CD1c-positive myeloid dendritic cell (primary cell): ENCODE measurements around the gene VAMP2.
"Not testable (repeated sequence)": the region's sequence is repeated elsewhere in the genome, so short reads cannot be mapped to it uniquely, and the experiment has no call there.

Experiments
- DNase-seq: peaks from one replicate; pipeline ENCODE4 v3.0.0-alpha.2; 2016; ENCODE audit errors: extremely low spot score

Gene VAMP2

DNA sequence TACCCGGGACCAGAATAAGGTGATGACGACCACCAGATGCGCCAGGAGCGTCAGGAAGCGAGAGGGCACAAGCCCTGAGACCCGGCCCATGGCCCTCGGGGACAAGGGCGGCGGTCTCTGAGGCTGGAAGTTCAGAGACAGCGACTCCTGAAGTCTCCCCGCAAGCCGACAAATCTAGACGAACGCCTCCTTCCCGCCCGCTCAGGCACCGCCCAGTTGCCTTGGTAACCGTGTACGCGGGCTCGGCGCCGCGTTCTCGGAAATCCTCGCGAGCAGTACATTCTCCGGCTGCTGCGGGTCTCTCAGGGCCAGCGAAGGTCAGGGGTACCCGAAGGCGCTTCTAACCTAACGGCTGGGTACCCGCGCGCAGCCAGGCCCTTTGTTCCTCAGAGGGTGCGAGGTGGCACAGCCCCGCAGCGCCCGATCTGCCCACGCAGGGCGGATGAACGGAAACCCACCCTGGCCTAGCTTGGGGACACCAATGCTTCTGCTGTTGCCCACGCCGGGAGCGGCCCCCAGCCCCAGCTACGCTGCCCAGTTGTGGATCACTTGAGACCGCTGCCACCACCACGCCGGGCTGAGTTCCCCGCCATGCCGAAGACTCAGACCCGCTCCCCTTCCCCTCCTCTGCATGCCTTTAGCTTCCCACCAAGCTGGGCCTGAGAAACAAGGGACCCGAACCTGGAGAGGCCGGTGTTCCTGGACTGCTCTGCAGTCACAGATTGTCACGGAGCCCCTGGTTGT lies 13.6 kb upstream of the VAMP2 start, which contains the start of gene TMEM107:
TSS of gene TMEM107 (minus strand) at position 184 of the 744 bp plus-strand sequence. CDS start at position 90, 94 bp downstream.
- peak; percentile 93 for DNase-seq

DNA sequence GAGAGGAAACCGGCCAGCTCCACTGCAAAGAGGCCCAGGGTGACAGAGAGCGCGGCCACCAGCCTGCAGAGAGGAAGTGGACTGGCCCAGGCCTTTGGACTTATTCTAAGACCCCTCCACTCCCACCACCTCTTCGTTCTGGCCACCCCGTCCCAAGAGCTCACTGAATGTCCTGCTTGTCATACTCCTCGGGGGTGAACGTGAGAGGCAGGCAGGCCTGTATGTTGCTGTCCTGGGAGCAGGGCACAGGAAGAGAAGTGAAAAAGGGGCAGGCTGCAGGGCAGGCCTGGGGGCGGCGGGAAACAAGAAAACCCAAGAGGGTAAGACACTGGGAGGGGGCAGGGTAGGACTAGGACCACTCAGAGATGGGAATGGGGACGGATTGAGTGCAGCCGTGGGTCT lies 13.0 kb upstream of the VAMP2 start:
- no peak for DNase-seq

DNA sequence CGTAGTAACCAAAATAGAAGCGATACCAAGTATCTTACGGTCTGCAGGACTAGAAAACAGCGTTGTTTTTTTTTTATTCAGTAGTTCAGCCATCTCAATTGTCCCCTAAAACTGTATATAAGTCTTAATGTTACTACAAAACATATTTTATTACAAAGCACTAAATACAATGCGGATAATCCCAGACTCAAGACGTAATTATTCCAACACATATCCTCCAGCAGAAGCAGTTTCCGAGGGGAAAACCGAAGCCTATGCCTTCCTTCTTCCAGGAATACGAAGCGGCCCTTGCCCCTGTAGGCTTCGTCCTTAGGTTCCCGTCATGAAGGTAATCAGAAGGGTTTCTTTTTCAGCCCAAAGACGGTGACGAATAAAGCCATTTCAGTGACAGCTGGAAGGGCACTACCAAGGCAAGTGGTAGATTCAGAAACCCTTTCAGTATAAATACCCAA lies 11.1 kb upstream of the VAMP2 start:
- DNase-seq: no peak

- peak; percentile 97 for DNase-seq
Observed at GRCh38 chr17:8173056-8173870, 10.5 kb upstream of the VAMP2 start.

DNA sequence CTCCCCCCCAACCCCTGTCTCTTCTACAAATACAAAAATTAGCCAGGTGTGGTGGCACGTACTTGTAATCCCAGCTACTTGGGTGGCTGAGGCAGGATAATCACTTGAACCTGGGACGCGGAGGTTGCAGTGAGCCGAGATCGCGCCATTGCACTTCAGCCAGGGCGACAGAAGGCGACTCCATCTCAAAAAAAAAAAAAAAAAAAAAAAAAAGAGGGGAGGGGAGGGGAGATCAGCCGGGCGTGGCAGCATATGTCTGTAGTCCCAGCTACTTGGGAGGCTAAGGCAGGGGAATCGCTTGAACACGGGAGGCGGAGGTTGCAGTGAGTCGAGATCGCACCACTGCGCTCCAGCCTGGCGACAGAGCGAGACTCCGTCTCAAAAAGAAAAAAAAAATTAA lies 7.4 kb upstream of the VAMP2 start:
- not testable (repeated sequence) for DNase-seq

DNA sequence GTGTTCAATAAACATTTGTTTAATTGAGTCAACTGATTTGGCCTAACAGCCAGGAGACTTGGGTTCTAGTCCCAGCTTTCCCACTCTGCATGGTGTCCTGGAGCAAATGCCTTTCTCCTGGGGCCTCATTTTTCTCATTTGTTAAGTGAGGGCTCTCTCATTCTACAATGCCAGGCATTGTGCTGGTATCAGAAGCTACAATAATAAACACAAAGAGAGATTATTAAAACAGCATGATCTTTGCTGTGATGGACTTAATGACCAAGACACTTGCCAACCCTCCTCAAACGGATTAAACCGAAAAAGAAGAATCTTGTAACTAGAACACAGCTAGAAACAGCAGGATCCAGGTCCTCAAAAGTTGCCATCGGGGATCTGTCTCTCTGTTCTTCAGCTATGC lies 4.8 kb upstream of the VAMP2 start:
- DNase-seq: no peak

DNA sequence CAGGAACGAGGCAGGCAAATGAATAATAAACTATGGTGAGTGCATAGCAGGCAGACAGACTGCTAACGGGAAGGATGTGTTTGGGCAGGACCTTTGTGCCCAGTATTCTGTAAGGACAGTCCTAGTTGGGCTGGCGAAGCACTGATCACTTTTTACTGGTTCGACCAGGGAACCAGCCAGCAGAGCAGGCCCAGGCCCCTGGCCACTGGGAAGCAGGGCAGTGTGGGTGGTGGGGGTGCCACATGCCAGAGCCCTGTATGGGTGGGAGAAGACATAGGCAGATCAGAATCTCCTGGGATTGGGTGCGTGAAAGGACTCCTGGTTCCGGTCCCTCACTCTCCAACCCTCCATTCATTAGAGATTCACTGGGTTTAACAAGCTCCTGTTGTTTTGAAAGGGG lies 4.0 kb upstream of the VAMP2 start:
- DNase-seq: no peak

DNA sequence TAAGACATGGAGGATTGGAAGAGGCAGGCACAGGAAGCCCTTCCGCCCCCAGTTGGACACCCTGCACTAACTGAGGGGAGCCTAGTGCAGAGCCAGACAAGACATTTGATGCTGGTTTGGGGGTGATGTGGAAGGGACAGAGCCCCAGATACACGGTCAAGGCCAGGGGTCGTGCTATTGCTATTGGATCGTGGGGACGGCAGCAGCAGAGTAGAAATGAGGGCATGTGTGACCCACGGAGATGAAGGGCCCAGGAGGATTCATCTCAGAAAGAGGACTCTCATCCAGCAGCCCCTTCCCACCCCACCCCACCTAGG lies 2.0 kb upstream of the VAMP2 start:
- no peak for DNase-seq

DNA sequence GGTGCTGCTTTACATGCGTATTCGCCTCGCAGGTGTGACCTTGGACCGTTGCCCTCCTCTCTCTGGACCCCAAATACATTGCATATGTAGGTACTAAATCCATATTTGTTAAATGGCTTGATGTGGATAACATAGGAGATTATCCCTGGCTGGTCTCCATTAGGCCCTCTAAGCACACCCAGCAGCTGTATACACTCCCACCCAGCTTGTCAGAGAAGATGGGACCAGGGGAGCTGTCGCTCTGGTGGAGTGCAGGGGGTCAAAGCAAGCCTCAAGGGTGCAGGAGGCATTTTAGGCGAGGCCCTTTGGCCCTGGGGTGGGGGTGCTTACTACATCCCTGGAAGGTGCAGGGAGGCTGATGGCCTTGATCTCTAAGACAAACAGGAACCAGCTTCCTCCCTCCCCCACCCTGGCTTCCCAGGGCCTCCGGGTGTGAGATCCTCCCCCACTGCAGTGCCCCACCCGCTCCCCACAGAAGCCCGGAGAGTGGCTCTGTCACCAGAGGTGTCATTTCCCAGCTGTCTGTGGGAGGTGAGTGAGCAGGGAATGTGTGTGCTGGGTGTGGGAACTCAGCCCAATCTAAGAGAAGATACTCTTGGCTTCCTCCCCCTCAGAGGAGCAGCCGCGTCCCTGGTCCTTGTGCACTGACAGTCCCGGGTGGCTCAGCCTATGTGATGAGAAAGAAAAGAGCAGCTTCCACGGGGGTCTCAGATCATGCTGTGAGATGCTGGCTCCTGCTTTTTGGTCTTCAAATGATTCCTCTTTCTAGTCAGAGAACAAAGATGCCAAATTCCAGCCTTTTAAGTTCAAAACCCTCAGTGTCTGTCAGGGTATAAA lies 1.4 kb upstream of the VAMP2 start:
- peak; percentile 89 for DNase-seq

DNA sequence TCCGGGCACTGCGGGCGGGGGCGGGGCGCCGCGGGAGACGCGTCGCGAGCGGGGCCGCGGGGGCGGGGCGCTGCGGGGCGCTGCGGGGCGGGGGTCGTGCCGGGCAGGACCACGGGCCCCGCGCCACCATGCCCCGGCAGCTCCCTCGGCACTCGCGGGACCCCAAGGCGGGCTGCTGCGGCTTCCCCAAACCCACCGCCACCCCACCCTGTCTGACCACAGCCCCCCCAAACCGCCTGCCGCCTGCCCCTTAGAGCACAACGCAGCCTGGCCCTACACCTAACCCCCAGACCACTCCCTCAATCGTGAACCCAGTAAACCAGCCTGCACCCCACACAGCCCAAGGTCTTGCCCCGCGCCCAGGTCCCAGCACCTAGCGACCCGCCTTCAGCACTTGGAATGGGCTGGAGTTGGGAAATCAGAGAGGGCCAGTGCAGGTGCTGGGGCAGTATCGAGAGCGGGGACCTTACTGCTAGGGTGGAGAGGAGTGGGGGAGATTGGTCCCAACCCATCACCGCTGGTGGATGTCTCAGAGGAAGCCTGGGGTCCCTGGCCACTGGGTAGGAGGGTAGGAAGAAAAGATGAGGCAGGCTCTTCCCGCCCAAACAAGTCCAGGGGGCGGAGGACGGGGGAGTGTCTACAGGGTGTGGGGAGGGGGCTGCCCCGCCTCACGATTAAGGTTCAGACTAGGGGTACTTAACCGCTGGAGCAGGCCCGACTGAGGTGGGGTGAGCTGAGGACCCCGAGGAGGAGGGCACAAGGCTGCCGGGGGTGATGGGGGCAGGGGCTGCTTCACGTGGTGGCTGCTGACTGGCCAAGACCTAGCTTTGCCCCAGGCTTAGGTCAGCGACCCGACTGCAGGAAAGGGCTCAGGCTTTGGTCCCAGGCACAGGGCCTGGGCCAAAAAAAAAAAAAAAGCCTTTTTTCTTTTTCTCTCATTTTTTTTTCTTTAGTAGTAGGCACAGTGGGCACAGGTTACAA lies 539 bp upstream of the VAMP2 start:
- no peak for DNase-seq

GRCh38 chr17:8161289-8162232 lies 1.2 kb downstream of the VAMP2 start:
- no peak for DNase-seq

DNA sequence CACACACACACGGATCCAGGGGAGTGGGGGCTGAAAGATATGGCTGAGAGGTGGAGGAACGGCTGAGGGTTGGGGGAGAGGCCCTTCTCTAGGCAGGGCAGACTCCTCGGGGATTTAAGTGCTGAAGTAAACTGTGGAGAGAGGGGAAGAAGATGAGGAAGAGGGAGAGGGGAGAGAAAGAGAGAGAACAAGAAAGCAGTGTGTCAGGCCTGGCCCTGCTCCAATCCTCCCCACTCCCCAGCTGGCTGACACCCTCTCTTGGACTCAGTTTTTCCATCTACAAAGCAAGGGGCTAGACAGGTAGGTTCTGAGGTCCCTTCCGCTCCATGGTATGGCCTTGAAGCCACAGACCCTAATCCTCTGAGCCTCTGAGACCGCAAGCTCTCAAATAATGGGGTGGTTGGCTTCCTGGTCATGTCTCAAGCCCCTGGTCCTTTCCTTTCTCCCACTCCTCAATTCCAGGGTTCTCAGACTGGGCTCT lies 2.0 kb downstream of the VAMP2 start:
- no peak for DNase-seq

DNA sequence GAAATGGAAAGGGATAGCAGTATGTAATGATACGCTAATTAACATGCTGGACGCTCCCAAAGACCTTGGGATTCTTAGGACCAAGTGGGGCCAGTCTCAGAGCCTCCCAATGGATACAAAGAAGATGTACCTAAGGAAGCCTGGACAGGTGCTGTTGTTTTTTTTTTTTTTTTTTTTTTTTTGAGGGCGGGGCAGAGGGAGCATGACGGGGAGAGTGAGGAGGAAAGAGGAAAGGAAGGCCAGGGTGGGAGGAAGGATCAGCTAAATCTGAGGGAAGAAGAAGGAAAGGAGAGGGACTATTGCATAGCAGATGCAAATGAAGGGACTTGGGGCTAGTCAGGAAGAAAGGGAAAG lies 2.5 kb downstream of the VAMP2 start:
- no peak for DNase-seq

GRCh38 chr17:8159459-8160223 lies 3.1 kb downstream of the VAMP2 start:
- DNase-seq: no peak

DNA sequence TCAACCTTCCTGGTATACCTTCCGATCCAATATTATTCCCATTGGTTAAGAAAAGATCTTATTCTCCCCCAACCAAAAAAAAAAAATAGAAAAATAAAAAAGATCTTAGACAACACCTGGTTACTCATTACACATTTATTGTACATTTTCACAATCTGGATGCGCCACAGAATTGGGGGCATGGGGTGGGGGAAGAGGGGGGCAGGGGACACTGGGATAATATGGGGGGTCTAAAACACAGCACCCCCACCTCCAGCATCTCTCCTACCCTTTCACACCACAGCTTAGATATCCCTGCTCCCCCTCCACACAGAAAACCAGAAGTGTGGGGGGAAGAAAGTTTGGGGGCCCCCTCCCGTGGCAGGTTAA lies 3.7 kb downstream of the VAMP2 start:
- DNase-seq: no peak

DNA sequence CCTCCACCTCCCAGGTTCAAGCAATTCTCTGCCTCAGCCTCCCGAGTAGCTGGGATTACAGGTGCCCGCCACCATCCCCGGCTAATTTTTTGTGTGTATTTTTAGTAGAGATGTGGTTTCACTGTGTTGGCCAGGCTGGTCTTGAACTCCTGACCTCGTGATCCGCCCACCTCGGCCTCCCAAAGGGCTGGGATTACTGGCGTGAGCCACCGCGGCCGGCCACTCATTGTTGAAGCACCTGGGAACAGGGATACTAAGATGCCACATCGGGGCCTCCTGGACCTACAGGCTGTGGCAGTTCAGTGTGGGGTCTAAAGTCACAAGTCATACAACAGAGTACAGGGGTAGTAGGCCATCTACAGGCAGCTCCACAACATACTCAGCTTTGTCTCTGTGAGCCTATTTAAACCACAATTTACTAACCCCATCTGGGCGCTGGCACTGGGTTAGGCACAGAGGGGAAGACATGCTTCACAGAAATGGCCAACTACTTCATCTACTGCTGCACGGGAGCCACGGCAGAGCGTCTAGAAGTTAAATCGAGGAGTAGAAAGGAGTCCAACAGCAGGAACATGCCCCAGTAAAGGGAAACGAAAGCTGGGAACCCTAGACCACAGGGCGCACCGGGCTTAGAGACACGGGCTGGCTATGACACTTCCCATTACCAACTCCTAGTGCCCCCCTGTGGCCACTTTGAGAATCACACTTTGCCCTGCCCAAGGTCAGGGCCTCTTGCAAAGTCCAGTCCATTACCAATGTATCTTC lies 4.3 kb downstream of the VAMP2 start:
- DNase-seq: peak; percentile 97

DNA sequence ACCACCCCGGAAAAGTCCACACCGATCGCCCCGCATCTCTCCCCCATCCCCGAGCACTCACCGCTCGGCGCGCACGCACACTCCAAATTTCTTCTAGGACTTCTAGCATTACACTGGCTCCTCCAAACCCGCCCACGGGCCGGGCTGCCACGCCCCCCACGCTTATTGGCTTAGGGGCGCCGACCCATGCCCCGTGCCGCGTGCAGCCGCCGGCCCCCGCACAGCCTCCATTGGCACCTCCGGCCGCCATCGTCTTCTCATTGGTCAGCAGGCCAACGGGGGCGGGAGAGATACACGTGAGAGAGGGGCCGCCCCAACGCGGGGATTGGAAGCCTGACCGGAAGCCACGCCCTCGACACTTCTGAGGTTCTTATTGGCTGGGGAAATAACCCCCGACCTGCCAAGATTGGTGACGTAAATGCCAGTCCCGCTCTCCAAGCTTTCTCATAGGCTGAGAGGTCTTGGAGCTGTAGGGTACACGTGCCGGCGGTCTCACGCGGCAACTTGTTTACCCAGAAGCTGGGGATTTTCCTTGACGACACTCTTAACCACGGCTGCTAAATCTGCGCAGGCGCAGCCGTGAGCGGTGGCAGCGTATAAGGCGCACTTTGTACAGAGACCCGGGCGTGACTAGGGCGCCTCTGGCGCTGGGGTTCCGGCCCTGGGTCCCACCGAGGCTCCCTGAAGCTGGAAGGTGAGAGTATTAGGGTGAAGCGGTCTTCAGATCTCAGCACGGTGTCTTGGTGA lies 6.3 kb downstream of the VAMP2 start:
- DNase-seq: peak; percentile 100

DNA sequence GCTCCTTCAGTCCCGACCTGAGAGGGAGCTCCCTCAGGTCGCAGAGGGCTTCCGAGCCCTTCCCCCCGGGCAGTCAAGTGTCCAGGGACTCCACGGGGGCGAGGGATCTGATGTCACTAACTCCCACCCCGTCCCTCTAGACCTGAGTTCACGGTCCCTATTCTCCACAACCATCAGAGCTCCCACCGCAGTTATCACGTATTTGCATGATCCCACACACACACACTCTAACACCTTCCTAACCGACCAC lies 6.8 kb downstream of the VAMP2 start:
- DNase-seq: no peak
